HCT116 (cell line): Measurements from ENCODE around the gene GDPD3. TPM values are rescaled to one million over a fixed set of nuclear protein-coding genes. Genes with fewer than 3 reads are reported as not detected.

ENCODE experiments used
- ATAC-seq: fragments of 200-7000 bp; cut with Tn5 transposase; 2 replicates; pipeline ENCODE4 v1.9.1; 2020; ENCODE audit warnings: mild to moderate bottlenecking, moderate library complexity
- BruUV-seq: library from RNA; stranded (reverse); fragments of 400-500 nt; replicated peaks from 2 replicates; lab custom pipeline; 2021; lab: Mats Ljungman, UMichigan
- CTCF ChIA-PET: fragments of 300-600 bp; sonication (Branson Sonifier 250); formaldehyde crosslinking; loops from one replicate; lab custom pipeline; 2021; ENCODE audit warnings: antibody characterized with exemption; lab: Charles Lee
- POLR2A ChIA-PET: fragments of 300-600, 350-600 bp; sonication (Branson Sonifier 250); formaldehyde crosslinking; loops from one replicate; lab custom pipeline; 2021; ENCODE audit warnings: antibody characterized with exemption; lab: Charles Lee
- RAD21 ChIA-PET, 2 experiments: fragments of 300-600 bp; sonication (Branson Sonifier 250); formaldehyde crosslinking; loops; one replicate each; lab custom pipeline; 2023; ENCODE audit warnings: low total read pairs in 2 of 2; ENCODE audit not compliant: uncharacterized antibody in 2 of 2, unreplicated experiment in 2 of 2, low non-redundant PET in 1 of 2; lab: Charles Lee
- DNase-seq: peaks from one replicate; pipeline ENCODE4 v3.0.0-alpha.2; 2010; ENCODE audit warnings: low read depth, low spot score
- H2AFZ ChIP-seq: fragments of 200-600 bp; shearing (Covaris generic), sonication (generic); 2 replicates; pipeline ENCODE4 v1.6.1; 2017; ENCODE audit warnings: low read depth, mixed run types, mixed read lengths, antibody characterized with exemption, low read length; ENCODE audit not compliant: poor library complexity, severe bottlenecking
- H3K27ac ChIP-seq: 2 replicates; pipeline ENCODE4 v1.5.1; 2012; ENCODE audit warnings: low read depth, low read length
- H3K27me3 ChIP-seq: fragments of 200-600 bp; sonication (generic); 2 replicates; pipeline ENCODE4 v1.6.1; 2016; ENCODE audit warnings: mixed run types, low read length, mixed read lengths; ENCODE audit not compliant: insufficient read depth
- H3K36me3 ChIP-seq, 2 experiments: fragments of 200-500 bp in 1 of 2; fragments of 200-600 bp in 1 of 2; sonication (Bioruptor generic) in 1 of 2; sonication (generic) in 1 of 2; 2 replicates each; pipeline versions ENCODE4 v1.5.1 to v1.6.1; 2014 to 2016; ENCODE audit warnings: low read length in 2 of 2, inconsistent platforms in 1 of 2, mixed read lengths in 1 of 2, mixed run types in 1 of 2; ENCODE audit not compliant: insufficient read depth in 2 of 2, control insufficient read depth in 1 of 2
- H3K4me1 ChIP-seq, 2 experiments: fragments of 200-600 bp in 1 of 2; sonication (generic) in 1 of 2; 2 replicates each; pipeline versions ENCODE4 v1.5.1 to v1.6.1; 2012 to 2017; ENCODE audit warnings: low read length in 2 of 2, inconsistent platforms in 1 of 2, mild to moderate bottlenecking in 1 of 2, mixed read lengths in 1 of 2, mixed run types in 1 of 2, moderate library complexity in 1 of 2; ENCODE audit not compliant: insufficient read depth in 2 of 2, control insufficient read depth in 1 of 2
- H3K4me2 ChIP-seq: fragments of 200-600 bp; sonication (generic); 2 replicates; pipeline ENCODE4 v1.6.1; 2017; ENCODE audit warnings: mixed run types, low read length, mixed read lengths
- H3K4me3 ChIP-seq, 2 experiments: fragments of 200-600 bp in 1 of 2; sonication (generic) in 1 of 2; replicated peaks in 1 of 2; 2 replicates each; pipeline ENCODE4 v1.5.1; 2011 to 2016; ENCODE audit warnings: low read length in 2 of 2, control low read depth in 1 of 2, low read depth in 1 of 2, mild to moderate bottlenecking in 1 of 2, mixed read lengths in 1 of 2, mixed run types in 1 of 2
- H3K79me2 ChIP-seq: fragments of 200-600 bp; sonication (generic); 2 replicates; pipeline ENCODE4 v1.6.1; 2017; ENCODE audit warnings: mild to moderate bottlenecking, mixed run types, low read length, moderate library complexity, mixed read lengths; ENCODE audit not compliant: insufficient read depth
- H3K9ac ChIP-seq: fragments of 200-600 bp; sonication (generic); 2 replicates; pipeline ENCODE4 v1.6.1; 2016; ENCODE audit warnings: low read length, mixed read lengths
- H3K9me2 ChIP-seq: fragments of 200-600 bp; sonication (generic), shearing (Covaris generic); 2 replicates; pipeline ENCODE4 v1.6.1; 2017; ENCODE audit warnings: mixed run types, mild to moderate bottlenecking, moderate library complexity; ENCODE audit not compliant: insufficient read depth
- H3K9me3 ChIP-seq, 2 experiments: fragments of 200-500 bp in 1 of 2; fragments of 200-600 bp in 1 of 2; sonication (Bioruptor generic) in 1 of 2; sonication (generic) in 1 of 2; 2 replicates each; pipeline ENCODE4 v1.6.1; 2014 to 2017; ENCODE audit warnings: low read length in 2 of 2, mixed read lengths in 2 of 2, inconsistent platforms in 1 of 2, low read depth in 1 of 2, mild to moderate bottlenecking in 1 of 2, mixed run types in 1 of 2, moderate library complexity in 1 of 2; ENCODE audit not compliant: control insufficient read depth in 1 of 2, insufficient read depth in 1 of 2
- H4K20me1 ChIP-seq: fragments of 200-600 bp; sonication (generic), shearing (Covaris generic); 2 replicates; pipeline ENCODE4 v1.6.1; 2017; ENCODE audit warnings: mixed run types, mild to moderate bottlenecking, moderate library complexity; ENCODE audit not compliant: insufficient read depth
- ATF3 ChIP-seq: IDR thresholded peaks from 2 replicates; pipeline ENCODE4 v1.6.1; 2012
- CBX3 ChIP-seq: IDR thresholded peaks from 2 replicates; pipeline ENCODE4 v1.6.1; 2012; ENCODE audit warnings: low read depth
- CEBPB ChIP-seq: IDR thresholded peaks from 2 replicates; pipeline ENCODE4 v1.6.1; 2012; ENCODE audit warnings: low read depth
- ELF1 ChIP-seq: IDR thresholded peaks from 2 replicates; pipeline ENCODE4 v1.6.1; 2012; ENCODE audit warnings: low read depth, borderline replicate concordance
- EZH2 ChIP-seq: fragments of 200-600 bp; sonication (generic); IDR thresholded peaks from 2 replicates; pipeline ENCODE4 v1.6.1; 2017; ENCODE audit warnings: antibody characterized with exemption, mixed run types
- EZH2phosphoT487 ChIP-seq: fragments of 200-600 bp; IDR thresholded peaks from 2 replicates; pipeline ENCODE4 v1.6.1; 2018; ENCODE audit warnings: antibody characterized with exemption, borderline replicate concordance
- MAX ChIP-seq: IDR thresholded peaks from 2 replicates; pipeline ENCODE4 v1.6.1; 2012
- RAD21 ChIP-seq: IDR thresholded peaks from 2 replicates; pipeline ENCODE4 v1.6.1; 2012; ENCODE audit warnings: low read depth, mild to moderate bottlenecking
- REST ChIP-seq: IDR thresholded peaks from 2 replicates; pipeline ENCODE4 v1.6.1; 2012; ENCODE audit warnings: low read depth
- YY1 ChIP-seq: IDR thresholded peaks from 2 replicates; pipeline ENCODE4 v1.6.1; 2011; ENCODE audit warnings: low read length, low read depth, moderate library complexity, mild to moderate bottlenecking; ENCODE audit not compliant: insufficient replicate concordance; ENCODE audit errors: extremely low read depth
- ZNF274 ChIP-seq: fragments of 200-500 bp; sonication (Bioruptor generic); IDR thresholded peaks from 2 replicates; pipeline ENCODE4 v1.6.1; 2014; ENCODE audit warnings: mild to moderate bottlenecking, low read depth, low read length, inconsistent platforms
- intact Hi-C: fragments of 100-400 bp; cut with micrococcal nuclease; formaldehyde crosslinking; loops from 2 replicates; pipeline ENCODE4 v1.10.0; 2022
- total RNA-seq: library from RNA; stranded (reverse); gene quantifications from one replicate; pipeline ENCODE4 v1.2.1, GENCODE V29; 2021; ENCODE audit not compliant: unreplicated experiment
- TF ChIP-seq, protein P1 (sequence below): IDR thresholded peaks from 2 replicates; pipeline ENCODE4 v1.6.1; 2011; ENCODE audit warnings: mild to moderate bottlenecking, low read length, moderate library complexity; ENCODE audit not compliant: insufficient replicate concordance; ENCODE audit errors: extremely low read depth
- TF ChIP-seq, protein P2 (sequence below), 3 experiments: fragments of 200-600 bp in 1 of 3; sonication (generic) in 1 of 3; IDR thresholded peaks in 2 of 3; conservative IDR thresholded peaks in 1 of 3; 2 replicates each; pipeline ENCODE4 v1.5.1; 2012 to 2017; ENCODE audit warnings: low read depth in 2 of 3, low read length in 2 of 3, antibody characterized with exemption in 1 of 3, borderline replicate concordance in 1 of 3, control low read depth in 1 of 3, mild to moderate bottlenecking in 1 of 3, mixed read lengths in 1 of 3, mixed run types in 1 of 3, moderate library complexity in 1 of 3; ENCODE audit not compliant: insufficient read depth in 1 of 3

The GDPD3 gene
- total RNA-seq, 1 experiment from 2014 or later = 7.0 TPM

DNA sequence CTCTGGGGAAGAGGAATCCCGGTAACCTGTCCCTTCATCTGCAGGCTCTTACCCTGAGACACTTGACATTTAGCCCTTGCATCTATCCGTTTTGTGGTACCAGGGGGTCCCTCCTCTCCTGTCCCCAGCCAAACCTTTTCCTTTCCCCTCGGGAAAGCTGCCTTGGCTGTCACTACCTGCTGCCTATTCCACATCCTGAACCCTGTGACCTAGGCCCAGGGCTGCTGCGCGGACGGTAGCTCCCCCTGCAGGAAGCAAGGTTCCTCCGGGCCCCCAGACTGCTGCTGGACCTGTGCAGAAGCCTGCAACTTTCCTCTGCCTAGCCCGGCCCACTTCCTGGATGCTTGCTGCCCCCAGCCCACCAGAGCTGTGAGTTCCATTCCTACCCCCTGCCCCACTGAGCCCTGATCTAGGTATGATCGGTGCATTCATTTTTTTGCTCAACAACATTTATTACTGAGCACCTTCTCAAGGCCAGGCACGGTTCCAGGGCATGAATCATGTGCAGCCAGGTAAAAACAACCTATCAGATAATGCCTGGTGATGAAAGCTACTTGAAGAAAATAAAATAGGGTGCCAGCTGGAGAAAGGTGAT is 58.3 kb downstream of the GDPD3 start:
- TF ChIP-seq CBX3 = no peak
- no peak for TF ChIP-seq CEBPB
- TF ChIP-seq, protein P1, sequence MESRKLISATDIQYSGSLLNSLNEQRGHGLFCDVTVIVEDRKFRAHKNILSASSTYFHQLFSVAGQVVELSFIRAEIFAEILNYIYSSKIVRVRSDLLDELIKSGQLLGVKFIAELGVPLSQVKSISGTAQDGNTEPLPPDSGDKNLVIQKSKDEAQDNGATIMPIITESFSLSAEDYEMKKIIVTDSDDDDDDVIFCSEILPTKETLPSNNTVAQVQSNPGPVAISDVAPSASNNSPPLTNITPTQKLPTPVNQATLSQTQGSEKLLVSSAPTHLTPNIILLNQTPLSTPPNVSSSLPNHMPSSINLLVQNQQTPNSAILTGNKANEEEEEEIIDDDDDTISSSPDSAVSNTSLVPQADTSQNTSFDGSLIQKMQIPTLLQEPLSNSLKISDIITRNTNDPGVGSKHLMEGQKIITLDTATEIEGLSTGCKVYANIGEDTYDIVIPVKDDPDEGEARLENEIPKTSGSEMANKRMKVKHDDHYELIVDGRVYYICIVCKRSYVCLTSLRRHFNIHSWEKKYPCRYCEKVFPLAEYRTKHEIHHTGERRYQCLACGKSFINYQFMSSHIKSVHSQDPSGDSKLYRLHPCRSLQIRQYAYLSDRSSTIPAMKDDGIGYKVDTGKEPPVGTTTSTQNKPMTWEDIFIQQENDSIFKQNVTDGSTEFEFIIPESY = no peak
- TF ChIP-seq REST = no peak
- TF ChIP-seq MAX = no peak
- TF ChIP-seq ATF3 = no peak
- no peak for TF ChIP-seq YY1
- TF ChIP-seq RAD21 = peak; percentile 42
- TF ChIP-seq ELF1 = no peak
- no peak for TF ChIP-seq ZNF274
- no peak for TF ChIP-seq EZH2phosphoT487
- TF ChIP-seq, protein P2, sequence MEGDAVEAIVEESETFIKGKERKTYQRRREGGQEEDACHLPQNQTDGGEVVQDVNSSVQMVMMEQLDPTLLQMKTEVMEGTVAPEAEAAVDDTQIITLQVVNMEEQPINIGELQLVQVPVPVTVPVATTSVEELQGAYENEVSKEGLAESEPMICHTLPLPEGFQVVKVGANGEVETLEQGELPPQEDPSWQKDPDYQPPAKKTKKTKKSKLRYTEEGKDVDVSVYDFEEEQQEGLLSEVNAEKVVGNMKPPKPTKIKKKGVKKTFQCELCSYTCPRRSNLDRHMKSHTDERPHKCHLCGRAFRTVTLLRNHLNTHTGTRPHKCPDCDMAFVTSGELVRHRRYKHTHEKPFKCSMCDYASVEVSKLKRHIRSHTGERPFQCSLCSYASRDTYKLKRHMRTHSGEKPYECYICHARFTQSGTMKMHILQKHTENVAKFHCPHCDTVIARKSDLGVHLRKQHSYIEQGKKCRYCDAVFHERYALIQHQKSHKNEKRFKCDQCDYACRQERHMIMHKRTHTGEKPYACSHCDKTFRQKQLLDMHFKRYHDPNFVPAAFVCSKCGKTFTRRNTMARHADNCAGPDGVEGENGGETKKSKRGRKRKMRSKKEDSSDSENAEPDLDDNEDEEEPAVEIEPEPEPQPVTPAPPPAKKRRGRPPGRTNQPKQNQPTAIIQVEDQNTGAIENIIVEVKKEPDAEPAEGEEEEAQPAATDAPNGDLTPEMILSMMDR (IDR thresholded peaks at IDR 0.05 in 2 of 3, conservative IDR thresholded peaks at IDR 0.05 in 1 of 3; ENCODE audit: borderline replicate concordance in 1 of 3, insufficient read depth in 1 of 3, low read depth in 2 of 3, low read length in 2 of 3) = peak; percentile 27 to 84 (median 71); a peak in 5 of 6 replicates
- no peak for TF ChIP-seq EZH2
- TF ChIP-seq, all 23 proteins: peak for 2
- no peaks in the 10 kb centered on the region for H3K27me3 ChIP-seq
- H4K20me1 ChIP-seq = no peaks in the 10 kb centered on the region
- ChIA-PET CTCF (interaction anchor here (0.8 to 1.9 kb wide), 4 partner anchors 9 to 355 kb away, joined by 3 to 10 read pairs (median 6); partner anchors contain the start of genes ALDOA and TBX6), POLR2A (interaction anchor here (2.6 kb wide), 1 partner anchor 10 kb away, joined by 11 read pairs; the partner anchor contains the start of gene ALDOA), RAD21 (no interaction called here)
- H3K27ac ChIP-seq = 0 out of 2 replicates have a peak overlapping the region, but pooled peaks have one; percentile 7
- H3K9me2 ChIP-seq = no peaks in the 10 kb centered on the region
- DNase-seq (no peak), ATAC-seq (peak; percentile 68)
- BruUV-seq = no TSS peak
- no peak overlapping the region for H2AFZ ChIP-seq
- peaks cover 7% of the 10 kb centered on the region for H3K79me2 ChIP-seq
- no peak overlapping the region for H3K9ac ChIP-seq
- peaks cover 6 to 36% of the 10 kb centered on the region in 2 experiments; a peak in 2 of 4 replicates for H3K4me1 ChIP-seq
- H3K36me3 ChIP-seq = 0 out of 4 replicates have a peak, but pooled peaks cover 0 to 3% of the 10 kb centered on the region in 2 experiments
- H3K4me2 ChIP-seq = peak overlapping the region; percentile 100
- intact Hi-C loops = no loop called here
- H3K4me3 ChIP-seq = no peak overlapping the region
- H3K9me3 ChIP-seq = no peaks in the 10 kb centered on the region
